ENCODE measurements around the gene PLET1. TPM values are rescaled to one million over a fixed set of nuclear protein-coding genes. Genes with fewer than 3 reads are reported as not detected.

Gene PLET1
- total and polyA plus RNA-seq, 9 of the 15 experiments (the other 6 are each of a cell fraction or from before 2014, with no cell fraction given), result not detected

DNA sequence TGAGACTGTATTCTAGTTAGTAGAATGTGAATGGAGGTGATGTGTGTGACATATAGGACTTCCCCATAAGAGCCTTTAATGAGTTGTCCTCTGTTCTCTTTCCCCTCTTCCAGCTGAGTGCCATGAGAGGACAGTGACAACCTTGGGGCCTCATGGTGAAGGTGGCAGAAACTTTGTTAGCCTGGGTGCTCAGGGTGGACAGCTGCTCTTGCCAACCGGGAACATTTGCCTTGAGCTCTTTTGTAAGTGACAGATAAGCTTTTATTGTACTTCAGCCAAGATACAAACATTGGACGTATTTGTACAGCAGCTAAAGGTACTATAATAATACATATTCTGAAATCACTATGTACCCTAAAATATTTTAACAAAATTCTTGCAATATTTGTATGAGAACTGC lies 33.0 kb upstream of the PLET1 start:
- intact Hi-C loops (cut with micrococcal nuclease), result no loop called here
- BruUV-seq (replicated peaks), result no TSS peak
- Histone ChIP-seq H2AFZ (ENCODE audit: low read depth, low read length) (no peak overlapping the region), H3K9me3 (replicated peaks; ENCODE audit: control insufficient read depth, insufficient read depth, low read depth, low read length) (no peaks in the 10 kb centered on the region), H3K79me2 (ENCODE audit: control insufficient read depth, insufficient read depth, low read length) (no peaks in the 10 kb centered on the region), H3K4me1 (replicated peaks in 1 of 2; ENCODE audit: control insufficient read depth in 2 of 2, insufficient read depth in 2 of 2, low read length in 2 of 2) (peaks cover 9% of the 10 kb centered on the region in 2 experiments; a peak in 4 of 5 replicates), H3K27ac (ENCODE audit: extremely low read depth, low read depth, low read length) (no peak overlapping the region), H3K36me3 (ENCODE audit: control insufficient read depth, insufficient read depth, low read length) (no peaks in the 10 kb centered on the region), H3K4me2 (ENCODE audit: insufficient read depth, low read length) (no peak overlapping the region), H3K27me3 (ENCODE audit: control insufficient read depth in 2 of 2, insufficient read depth in 2 of 2, low read length in 2 of 2) (peaks cover 0 to 11% of the 10 kb centered on the region in 2 experiments; a peak in 3 of 5 replicates), H3K4me3 (no peak overlapping the region), H3K9me1 (ENCODE audit: control insufficient read depth, insufficient read depth, low read length) (no peaks in the 10 kb centered on the region), H4K20me1 (replicated peaks; ENCODE audit: control insufficient read depth, insufficient read depth, low read length) (0 out of 2 replicates have a peak, but pooled peaks cover 2% of the 10 kb centered on the region), H3K9ac (ENCODE audit: insufficient read depth in 1 of 2, low read depth in 2 of 2, low read length in 2 of 2) (no peak overlapping the region)
- no peak for ATAC-seq
- TF ChIP-seq MYC (IDR thresholded peaks at IDR 0.05; ENCODE audit: low read depth, low read length), result no peak
- TF ChIP-seq MYC (CRISPR knock-in tag; IDR thresholded peaks at IDR 0.05; ENCODE audit: borderline replicate concordance, low read depth), result no peak
- no peak for TF ChIP-seq SOX6 (IDR thresholded peaks at IDR 0.05)
- TF ChIP-seq MEF2A (IDR thresholded peaks at IDR 0.05; ENCODE audit: control insufficient read depth, low read depth, low read length), result no peak
- no peak for TF ChIP-seq TARDBP (IDR thresholded peaks at IDR 0.05)
- TF ChIP-seq, protein P1, sequence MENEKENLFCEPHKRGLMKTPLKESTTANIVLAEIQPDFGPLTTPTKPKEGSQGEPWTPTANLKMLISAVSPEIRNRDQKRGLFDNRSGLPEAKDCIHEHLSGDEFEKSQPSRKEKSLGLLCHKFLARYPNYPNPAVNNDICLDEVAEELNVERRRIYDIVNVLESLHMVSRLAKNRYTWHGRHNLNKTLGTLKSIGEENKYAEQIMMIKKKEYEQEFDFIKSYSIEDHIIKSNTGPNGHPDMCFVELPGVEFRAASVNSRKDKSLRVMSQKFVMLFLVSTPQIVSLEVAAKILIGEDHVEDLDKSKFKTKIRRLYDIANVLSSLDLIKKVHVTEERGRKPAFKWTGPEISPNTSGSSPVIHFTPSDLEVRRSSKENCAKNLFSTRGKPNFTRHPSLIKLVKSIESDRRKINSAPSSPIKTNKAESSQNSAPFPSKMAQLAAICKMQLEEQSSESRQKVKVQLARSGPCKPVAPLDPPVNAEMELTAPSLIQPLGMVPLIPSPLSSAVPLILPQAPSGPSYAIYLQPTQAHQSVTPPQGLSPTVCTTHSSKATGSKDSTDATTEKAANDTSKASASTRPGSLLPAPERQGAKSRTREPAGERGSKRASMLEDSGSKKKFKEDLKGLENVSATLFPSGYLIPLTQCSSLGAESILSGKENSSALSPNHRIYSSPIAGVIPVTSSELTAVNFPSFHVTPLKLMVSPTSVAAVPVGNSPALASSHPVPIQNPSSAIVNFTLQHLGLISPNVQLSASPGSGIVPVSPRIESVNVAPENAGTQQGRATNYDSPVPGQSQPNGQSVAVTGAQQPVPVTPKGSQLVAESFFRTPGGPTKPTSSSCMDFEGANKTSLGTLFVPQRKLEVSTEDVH (IDR thresholded peaks at IDR 0.05; ENCODE audit: low read depth, partially characterized antibody), result no peak
- no peak for TF ChIP-seq KDM4B (IDR thresholded peaks at IDR 0.05; ENCODE audit: borderline replicate concordance in 2 of 2, low read depth in 1 of 2)
- no peak for TF ChIP-seq ZNF23 (CRISPR knock-in tag; IDR thresholded peaks at IDR 0.05)
- TF ChIP-seq RBM17 (IDR thresholded peaks at IDR 0.05; ENCODE audit: borderline replicate concordance, low read depth, low read length), result no peak
- no peak for TF ChIP-seq EP300 (IDR thresholded peaks at IDR 0.05; ENCODE audit: low read length)
- WGBS (ENCODE audit: insufficient coverage, low coverage, missing lambda C conversion rate), result 6% methylated on average over 2 of the region's 2 CpGs
- POLR2A ChIA-PET, result interaction anchor here (0.5 to 1.7 kb wide), 2 partner anchors 12 to 21 kb away, joined by 3 to 4 read pairs; no protein-coding TSS in a partner anchor
- in situ Hi-C loops (cut with MboI), result no loop called here
- CTCF ChIA-PET (ENCODE audit: low intra/inter-chr PET ratio), result no interaction called here
- no peak for FAIRE-seq
- DNase-seq (ENCODE audit: extremely low read depth in 1 of 4, low spot score in 3 of 4), result no peak
